ELF-1 (cell line): ENCODE measurements around the gene ADGRL2.
A peak's percentile ranks its signal among the peaks of the same experiment; 100 is the strongest.

Source experiments
- DNase-seq: peaks from one replicate; pipeline ENCODE4 v3.0.0-alpha.2; 2016; ENCODE audit warnings: low read depth, low spot score

Gene ADGRL2

DNA sequence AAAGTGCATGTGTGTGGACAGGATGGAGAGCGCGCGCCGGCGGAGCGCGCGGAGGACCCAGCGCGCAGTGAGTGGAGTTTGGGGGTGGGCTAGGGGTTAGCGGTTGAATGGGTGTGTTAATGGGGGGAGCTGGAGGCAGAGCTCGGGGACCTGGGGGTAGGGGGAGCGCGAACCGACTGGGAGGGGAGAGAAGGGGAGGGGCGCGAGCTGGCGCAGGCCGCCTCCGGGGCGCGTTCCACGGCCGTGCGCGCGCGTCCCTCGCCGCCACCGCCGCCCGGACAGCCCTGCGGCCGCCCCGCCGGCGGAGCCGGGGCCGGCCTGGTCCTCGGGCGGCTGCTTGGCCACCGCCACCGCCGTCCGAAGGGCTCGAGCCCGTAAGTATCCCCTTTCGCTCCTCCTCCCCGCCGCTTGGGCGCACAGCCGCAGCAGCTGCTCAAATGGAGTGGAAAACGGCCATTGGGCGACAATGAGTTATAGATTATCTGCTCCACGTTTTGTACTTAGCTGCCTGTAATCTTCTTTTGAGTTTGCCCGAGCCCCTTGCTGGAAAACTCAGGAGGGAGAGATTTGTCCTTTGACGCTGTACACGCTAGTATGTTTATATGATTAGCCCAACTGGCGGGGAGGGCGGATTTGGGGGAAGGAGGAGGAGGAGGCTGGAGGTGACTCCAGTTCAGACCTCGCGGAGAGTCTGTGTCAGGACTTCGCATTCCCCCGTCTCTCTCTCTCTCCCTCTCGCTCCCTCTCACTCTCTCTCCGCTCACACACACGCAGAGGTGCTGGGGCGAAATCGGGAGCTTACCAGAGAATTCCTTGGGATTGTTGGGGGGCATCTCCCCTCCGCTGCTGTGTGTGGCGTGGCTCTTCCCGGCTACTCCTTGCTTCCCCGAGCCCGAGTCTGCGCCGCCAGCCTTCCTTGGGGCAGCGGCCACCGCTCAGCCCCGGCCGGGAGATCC is at the start of gene ADGRL2:
Gene ADGRL2, plus strand, starts transcription at position 240 of the 956 bp plus-strand sequence. CDS start 36,051 bp downstream, outside the sequence.
- peak; percentile 93 for DNase-seq

GRCh38 chr1:81752840-81753239 is 47.9 kb upstream of the ADGRL2 start:
- no peak for DNase-seq

DNA sequence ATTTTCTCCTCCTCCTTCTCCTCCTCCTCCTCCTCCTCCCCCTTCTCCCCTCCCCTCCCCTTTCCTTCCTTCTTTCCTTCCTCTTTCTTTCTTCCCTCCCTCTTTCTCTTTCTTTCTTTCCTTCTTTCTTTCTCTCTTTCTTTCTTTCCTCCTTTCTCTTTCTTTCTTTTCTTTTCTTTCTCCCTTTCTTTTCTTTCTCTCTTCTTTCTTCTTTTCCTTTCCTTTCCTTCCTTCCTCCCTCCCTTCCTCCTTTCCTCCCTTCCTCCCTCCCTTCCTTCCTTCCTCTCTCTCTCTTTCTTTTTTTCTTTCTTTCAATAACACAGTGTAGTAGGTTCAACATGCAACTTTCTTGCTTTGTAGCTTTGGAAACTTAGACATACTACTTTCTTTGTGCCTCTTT is 46.3 kb upstream of the ADGRL2 start:
- DNase-seq = no peak

GRCh38 chr1:81756872-81757271 is 43.9 kb upstream of the ADGRL2 start:
- no peak for DNase-seq

GRCh38 chr1:81757398-81758020 is 43.2 kb upstream of the ADGRL2 start:
- DNase-seq = no peak

GRCh38 chr1:81758181-81758580 is 42.6 kb upstream of the ADGRL2 start:
- no peak for DNase-seq

DNA sequence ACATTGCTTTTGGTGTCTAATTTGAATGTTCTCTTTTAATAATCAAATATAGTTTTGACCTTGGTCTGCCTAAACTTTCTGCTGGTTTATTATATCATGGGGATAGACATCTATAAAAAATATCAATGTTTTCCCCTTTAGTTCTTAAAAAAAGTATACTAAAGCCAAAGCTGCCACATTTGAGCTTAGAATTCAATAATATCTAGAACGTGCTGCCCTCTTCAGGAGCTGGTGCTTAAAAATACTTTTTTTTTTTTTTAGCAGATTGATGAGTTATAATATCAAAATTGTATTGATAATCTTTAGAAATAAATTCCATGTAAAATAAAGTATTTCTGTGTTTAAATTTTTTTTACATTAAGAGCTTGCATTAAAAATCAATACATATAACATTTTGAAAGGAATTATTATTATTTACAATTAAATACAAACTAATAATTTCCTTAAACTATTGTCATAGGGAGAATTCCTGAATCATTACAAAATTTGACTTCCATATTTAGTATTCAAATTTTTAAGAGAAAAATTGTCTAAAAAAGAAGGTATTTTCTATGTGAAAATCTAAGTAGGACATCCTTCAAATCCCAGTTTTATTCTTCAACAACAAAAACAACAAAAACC is 40.1 kb upstream of the ADGRL2 start:
- no peak for DNase-seq

- no peak for DNase-seq
Observed at GRCh38 chr1:81775510-81775909, 25.2 kb upstream of the ADGRL2 start.

DNA sequence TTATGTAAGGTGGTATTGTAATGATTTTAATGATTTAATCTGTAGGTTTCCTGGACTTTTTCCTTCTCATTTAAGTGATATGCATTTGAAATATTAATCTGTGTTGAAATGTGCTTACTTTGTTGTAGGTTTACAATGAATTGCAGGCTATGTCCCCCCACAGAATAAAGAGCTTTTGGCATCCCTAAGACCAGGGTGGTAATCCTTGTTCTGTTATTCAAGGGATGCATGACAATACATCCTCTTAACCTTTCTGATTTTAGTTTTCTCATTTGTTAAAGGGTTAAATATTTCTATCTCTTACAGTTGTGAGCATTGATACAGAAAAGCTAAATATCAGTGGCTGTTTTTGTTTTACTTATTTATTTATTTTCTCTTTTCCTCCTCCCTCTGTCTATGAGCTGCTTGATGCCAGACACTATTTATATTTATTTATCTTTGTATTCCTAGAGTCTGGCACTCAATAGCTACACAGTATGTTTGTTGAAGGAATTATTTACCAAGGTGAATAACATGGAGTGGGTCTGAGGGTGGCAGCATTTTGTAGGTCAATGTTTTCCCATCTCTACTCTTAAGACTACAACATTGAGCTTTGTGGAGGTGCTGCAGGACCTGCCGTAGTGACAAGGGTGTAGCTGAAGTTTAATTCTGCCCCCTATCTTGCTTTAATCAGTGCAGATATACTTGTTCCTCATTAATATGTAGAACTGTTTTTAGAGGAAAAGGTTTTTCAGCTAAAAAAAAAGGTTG is 19.9 kb upstream of the ADGRL2 start:
- no peak for DNase-seq

DNA sequence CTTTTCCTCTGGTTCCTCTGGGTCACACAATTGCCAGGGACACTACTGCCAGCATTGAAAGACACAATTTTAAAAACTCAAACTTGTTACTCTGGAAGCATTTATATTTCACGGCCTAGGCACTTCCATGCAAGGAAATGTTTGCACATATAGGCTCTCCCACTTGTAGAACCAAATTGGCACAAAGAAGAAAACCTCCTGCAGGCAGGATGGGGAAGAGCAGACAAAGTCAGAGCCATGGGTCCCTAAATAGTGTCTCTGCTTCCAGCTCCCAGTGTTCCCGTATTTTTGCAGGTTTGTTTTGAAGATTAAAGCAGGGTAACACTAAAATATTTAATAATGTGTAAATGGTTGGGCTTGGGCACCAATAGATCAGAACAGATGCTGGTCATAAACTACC is 19.0 kb upstream of the ADGRL2 start:
- DNase-seq = no peak

GRCh38 chr1:81792184-81792583 is 8.6 kb upstream of the ADGRL2 start:
- DNase-seq = no peak

- DNase-seq = no peak
Observed at GRCh38 chr1:81797701-81798100, 3.0 kb upstream of the ADGRL2 start.

- peak; percentile 91 for DNase-seq
Observed at GRCh38 chr1:81799939-81800694, 617 bp upstream of the ADGRL2 start.

- peak; percentile 54 for DNase-seq
Observed at GRCh38 chr1:81801651-81802456, 1.1 kb downstream of the ADGRL2 start.

GRCh38 chr1:81802457-81802706 is 1.6 kb downstream of the ADGRL2 start:
- DNase-seq = no peak

DNA sequence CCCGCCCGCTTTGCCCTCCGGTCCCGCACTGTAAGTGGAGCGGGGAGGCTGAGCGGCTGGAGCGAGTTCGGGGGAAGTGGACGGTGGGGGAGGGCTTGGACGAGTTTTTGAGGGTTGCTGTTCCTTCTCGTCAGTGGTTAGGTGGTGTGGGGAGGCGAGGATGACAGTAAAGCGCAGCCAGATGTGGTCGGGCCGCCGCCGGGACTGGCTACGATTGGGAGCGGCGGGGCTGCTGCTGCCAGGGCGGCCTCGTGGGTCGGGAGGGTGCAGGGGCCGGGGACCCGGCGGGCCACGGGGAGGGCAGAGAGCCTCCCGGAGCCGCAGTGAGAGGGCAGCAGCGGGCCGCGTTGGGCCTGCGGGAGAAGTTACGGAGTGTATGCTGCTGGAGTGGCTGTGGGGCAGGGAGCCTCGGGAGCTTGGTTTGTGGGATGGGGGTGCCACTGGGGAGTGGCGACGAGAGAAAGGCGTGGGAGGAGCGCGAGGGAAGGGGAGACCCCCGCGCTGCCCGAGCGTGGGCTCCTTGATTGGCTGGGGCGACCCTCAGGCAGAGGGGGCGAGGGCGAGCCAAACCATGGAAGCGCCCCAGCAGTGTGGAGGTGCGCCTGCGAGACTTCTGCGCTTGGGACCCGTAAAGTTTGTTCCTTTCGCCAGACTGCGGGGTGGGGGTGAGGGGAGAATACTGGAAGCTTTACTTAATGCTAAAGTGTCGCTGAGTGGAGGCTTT is 2.1 kb downstream of the ADGRL2 start:
- peak; percentile 70 for DNase-seq

- peak; percentile 79 for DNase-seq
Observed at GRCh38 chr1:81803431-81804110, 2.8 kb downstream of the ADGRL2 start.

DNA sequence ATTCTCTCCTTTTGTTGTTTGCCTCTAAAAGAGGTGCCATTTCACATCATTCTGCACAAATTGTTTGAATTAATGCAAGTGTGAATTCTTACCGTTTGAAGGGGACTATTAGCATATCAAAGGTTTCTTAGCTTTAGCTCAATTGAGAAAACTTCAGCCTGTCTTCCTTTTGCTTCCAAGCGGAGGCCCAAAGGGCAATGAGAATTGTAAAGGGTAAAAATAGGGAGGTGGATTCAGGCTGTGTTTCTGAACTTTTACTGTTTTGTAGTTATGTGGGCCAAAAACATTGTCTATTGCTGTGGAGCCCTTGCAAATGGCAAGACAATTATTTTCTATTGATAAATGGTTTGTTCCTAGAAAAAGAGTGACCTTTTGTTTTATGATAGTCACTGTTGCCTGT is 3.6 kb downstream of the ADGRL2 start:
- DNase-seq = peak; percentile 41
